Measurements from ENCODE around the gene ESRP2.

DNA sequence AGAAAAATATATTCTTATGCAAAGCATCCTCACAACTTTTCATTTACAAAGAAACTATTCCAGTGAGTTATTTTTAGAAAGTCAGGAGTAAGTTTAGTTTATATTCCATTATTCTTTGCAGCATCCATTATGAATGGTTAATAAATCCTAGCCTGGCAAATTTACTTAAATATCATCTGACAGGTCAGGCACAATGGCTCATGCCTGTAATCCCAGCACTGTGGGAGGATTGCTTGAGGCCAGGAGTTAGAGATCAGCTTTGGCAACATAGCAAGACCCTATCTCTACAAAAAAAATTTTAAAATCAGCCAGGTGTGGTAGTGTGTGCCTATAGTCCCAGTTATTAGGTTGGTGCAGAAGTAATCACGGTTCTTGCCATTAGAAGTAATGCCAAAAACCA is 12.9 kb downstream of the ESRP2 start:
- TF ChIP-seq, protein P1, sequence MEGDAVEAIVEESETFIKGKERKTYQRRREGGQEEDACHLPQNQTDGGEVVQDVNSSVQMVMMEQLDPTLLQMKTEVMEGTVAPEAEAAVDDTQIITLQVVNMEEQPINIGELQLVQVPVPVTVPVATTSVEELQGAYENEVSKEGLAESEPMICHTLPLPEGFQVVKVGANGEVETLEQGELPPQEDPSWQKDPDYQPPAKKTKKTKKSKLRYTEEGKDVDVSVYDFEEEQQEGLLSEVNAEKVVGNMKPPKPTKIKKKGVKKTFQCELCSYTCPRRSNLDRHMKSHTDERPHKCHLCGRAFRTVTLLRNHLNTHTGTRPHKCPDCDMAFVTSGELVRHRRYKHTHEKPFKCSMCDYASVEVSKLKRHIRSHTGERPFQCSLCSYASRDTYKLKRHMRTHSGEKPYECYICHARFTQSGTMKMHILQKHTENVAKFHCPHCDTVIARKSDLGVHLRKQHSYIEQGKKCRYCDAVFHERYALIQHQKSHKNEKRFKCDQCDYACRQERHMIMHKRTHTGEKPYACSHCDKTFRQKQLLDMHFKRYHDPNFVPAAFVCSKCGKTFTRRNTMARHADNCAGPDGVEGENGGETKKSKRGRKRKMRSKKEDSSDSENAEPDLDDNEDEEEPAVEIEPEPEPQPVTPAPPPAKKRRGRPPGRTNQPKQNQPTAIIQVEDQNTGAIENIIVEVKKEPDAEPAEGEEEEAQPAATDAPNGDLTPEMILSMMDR (IDR thresholded peaks at IDR 0.05; ENCODE audit: insufficient read depth, low read length): no peak
- no peak for TF ChIP-seq SPI1 (IDR thresholded peaks at IDR 0.05; ENCODE audit: borderline replicate concordance, low read depth)
- no peak for TF ChIP-seq POLR2AphosphoS5 (IDR thresholded peaks at IDR 0.05; ENCODE audit: low read depth)
- no peak for TF ChIP-seq GABPA (IDR thresholded peaks at IDR 0.05; ENCODE audit: low read depth)
- TF ChIP-seq, protein P2, sequence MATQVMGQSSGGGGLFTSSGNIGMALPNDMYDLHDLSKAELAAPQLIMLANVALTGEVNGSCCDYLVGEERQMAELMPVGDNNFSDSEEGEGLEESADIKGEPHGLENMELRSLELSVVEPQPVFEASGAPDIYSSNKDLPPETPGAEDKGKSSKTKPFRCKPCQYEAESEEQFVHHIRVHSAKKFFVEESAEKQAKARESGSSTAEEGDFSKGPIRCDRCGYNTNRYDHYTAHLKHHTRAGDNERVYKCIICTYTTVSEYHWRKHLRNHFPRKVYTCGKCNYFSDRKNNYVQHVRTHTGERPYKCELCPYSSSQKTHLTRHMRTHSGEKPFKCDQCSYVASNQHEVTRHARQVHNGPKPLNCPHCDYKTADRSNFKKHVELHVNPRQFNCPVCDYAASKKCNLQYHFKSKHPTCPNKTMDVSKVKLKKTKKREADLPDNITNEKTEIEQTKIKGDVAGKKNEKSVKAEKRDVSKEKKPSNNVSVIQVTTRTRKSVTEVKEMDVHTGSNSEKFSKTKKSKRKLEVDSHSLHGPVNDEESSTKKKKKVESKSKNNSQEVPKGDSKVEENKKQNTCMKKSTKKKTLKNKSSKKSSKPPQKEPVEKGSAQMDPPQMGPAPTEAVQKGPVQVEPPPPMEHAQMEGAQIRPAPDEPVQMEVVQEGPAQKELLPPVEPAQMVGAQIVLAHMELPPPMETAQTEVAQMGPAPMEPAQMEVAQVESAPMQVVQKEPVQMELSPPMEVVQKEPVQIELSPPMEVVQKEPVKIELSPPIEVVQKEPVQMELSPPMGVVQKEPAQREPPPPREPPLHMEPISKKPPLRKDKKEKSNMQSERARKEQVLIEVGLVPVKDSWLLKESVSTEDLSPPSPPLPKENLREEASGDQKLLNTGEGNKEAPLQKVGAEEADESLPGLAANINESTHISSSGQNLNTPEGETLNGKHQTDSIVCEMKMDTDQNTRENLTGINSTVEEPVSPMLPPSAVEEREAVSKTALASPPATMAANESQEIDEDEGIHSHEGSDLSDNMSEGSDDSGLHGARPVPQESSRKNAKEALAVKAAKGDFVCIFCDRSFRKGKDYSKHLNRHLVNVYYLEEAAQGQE (IDR thresholded peaks at IDR 0.05; ENCODE audit: insufficient replicate concordance, low read depth): no peak
